HL-60/S4 treated with retinoic acid at 250 ng/mL for 4 days and 3 days (cell line): ENCODE data around the gene ACO1.

Experiments used
- in situ Hi-C: fragments of 300-500 bp; cut with MboI; formaldehyde crosslinking; loops from 2 replicates; pipeline ENCODE4 v1.7.0; 2022; ENCODE audit warnings: low sequenced_read_pairs

ACO1 gene

DNA sequence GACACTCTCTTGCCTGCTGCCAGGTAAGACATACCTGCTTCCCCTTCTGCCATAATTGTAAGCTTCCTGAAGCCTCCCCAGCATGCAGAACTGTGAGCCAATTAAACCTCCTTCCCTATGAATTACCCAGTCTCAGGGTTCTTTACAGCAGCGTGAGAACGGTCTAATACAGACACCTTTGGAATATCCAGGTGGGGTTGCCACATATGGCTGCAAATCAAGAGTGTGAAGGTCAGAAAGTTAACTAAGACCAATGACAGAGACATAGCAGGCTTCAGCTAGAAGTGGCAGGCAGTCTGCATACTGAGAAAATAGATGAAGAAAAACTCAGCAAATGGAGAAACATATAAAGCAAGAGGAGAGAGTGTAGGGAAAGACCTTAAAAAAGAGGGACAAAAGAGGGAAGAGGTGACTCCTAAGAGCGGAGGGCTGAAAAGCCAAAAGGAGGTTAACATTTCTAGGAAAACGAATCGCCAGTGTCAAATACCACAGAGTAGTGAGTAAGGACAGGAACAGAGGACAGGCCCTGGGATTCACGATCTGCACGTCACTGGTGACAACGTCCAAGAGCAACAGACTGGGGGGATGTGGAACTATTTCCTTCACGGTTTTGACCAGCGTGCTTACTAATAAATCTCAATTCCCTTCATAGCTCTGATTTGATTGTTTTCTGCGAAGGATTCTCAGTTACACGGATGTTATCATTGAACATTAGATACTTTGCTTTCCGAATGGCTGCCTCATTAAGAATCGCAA, 1.7 kb upstream of the ACO1 start:
- in situ Hi-C loops, result no loop called here

DNA sequence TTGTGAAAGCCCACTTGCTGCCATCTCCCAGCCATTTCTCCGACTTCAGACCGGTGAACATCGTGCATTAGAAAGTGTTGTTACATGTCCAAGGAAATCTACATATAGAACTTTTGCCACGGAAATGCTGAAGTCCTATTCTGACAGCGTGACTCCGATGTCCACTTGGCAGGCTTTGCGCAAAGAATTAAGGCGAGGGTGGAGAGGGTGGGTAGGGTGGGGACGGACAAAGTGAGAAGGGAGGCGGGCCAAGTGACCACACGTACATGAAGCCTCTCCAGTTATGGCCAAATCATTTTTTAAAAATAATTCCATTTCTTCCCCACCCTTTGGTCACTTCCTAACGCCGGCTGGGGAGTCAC, 460 bp upstream of the ACO1 start:
- in situ Hi-C loops, result no loop called here

DNA sequence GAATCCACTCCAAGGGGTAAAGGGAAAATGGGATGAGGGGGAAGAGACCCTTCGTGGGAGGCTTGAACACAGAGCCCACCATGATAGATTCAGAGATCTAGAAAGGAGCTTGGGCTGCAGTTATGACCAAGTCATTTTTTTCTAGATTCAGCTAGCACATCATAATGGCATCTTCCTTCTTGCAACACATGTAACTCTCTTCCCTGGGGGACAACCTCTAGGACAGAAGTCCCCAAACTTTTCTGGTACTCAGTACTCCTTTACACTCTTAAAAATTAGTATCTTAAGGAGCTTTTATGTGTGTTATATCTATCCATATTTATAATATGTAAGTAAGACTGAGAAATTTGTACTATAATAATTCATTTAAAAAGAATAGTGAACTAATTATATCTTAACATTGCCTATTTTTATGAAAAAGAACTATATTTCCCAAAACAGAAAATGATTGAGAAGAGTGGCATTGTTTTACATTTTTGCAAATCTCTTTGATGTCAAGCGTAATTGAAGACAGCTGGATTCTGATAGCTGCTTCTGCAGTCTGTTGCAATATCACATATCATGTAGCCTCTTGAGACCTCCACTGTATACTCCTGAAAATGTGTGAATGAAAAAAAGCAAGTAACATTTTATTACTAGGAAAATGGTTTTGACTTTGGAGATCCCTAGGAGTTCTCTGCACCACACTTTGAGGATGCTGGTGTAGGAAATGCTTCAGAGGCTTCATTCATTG, 875 bp downstream of the ACO1 start:
- in situ Hi-C loops, result no loop called here

DNA sequence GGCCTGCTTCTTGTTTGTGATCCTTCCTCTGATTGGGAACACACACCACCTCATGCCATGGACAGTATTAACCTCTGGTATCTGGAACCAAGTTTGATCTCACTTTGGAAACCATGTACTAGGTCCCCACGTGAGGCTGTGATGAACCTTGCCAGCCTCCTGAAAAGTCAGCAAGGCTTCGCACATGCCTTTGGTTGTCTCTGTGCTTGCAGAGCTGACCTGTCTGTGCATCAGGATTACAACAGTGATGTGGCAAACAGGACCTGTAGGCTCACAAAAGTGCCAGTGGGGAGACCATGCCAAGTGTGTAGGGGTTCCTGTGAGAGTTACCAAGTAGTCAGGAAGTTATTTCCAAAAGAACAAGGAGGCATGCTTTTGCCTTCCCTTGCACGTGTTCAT, 1.4 kb downstream of the ACO1 start:
- in situ Hi-C loops, result no loop called here

- in situ Hi-C loops, result no loop called here
These were observed 2.8 kb downstream of the ACO1 start for GRCh38 chr9:32387256-32387655.

- in situ Hi-C loops, result no loop called here
These were observed 4.9 kb downstream of the ACO1 start for GRCh38 chr9:32389365-32389764.

- in situ Hi-C loops, result no loop called here
These were observed 9.5 kb downstream of the ACO1 start for GRCh38 chr9:32393911-32394310.

GRCh38 chr9:32394381-32395049, 10.1 kb downstream of the ACO1 start:
- in situ Hi-C loops, result no loop called here

DNA sequence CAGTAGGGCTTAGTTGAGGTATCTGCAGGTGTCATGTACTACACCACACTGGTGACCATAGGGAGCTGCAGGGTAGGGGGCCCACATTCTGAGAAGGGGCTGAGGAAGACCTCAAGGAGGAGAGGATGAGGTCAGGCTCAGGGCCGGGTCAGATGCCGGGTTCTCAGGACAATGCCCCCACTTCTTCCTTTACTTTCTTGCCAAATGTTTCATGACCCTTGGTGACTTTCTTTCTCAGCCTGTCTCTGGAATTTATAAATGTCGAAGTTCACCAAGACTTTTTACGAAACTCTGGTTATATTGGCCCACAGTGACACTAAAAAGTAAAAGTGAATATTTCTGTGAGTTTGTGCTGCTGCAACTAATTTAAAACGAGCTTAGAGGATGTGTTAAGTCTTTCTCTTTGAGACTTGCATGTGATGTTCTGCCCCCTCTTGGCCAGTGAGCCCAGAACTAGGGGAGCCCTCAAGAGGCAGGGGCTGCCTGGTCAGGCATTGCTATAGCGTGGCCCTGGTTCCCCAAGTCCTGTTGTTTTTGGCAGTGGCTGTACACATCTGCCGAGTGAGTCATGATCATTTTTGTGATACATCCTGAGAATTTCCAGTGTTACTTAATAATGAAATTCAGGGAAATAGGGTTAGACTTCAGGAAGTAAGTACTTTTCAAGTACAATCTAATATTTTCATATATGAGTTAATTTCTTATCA, 11.2 kb downstream of the ACO1 start:
- in situ Hi-C loops, result no loop called here

GRCh38 chr9:32398207-32398606, 13.8 kb downstream of the ACO1 start:
- in situ Hi-C loops, result no loop called here

GRCh38 chr9:32399110-32399815, 14.8 kb downstream of the ACO1 start:
- in situ Hi-C loops, result no loop called here

DNA sequence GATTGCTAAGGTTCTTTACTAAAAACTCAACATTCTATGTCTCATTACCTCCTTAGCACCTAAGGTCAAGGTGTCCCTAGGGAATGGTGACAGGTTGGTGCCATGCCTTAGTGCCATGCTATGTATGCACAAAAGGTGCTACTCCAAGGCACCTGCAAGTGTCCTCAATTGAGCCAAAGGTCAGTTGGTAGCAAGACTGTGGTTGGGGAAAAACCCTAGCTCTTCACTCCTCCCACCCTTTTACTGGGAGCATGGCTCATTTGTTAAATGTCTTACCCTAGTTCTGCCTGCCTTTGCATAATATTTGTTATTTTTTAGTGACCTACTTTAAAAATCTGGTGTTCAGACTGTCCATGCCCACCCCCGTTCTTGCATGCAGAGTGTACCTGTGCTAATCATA, 17.0 kb downstream of the ACO1 start:
- in situ Hi-C loops, result loop anchor here (10.0 to 25.0 kb wide), 2 partner anchors 173 to 586 kb away; partner anchors contain the start of gene NDUFB6

GRCh38 chr9:32403567-32404260, 19.3 kb downstream of the ACO1 start:
- in situ Hi-C loops, result loop anchor here (10.0 to 25.0 kb wide), 2 partner anchors 171 to 584 kb away; partner anchors contain the start of gene NDUFB6

GRCh38 chr9:32404402-32404801, 20.0 kb downstream of the ACO1 start:
- in situ Hi-C loops, result loop anchor here (10.0 to 25.0 kb wide), 2 partner anchors 170 to 583 kb away; partner anchors contain the start of gene NDUFB6

DNA sequence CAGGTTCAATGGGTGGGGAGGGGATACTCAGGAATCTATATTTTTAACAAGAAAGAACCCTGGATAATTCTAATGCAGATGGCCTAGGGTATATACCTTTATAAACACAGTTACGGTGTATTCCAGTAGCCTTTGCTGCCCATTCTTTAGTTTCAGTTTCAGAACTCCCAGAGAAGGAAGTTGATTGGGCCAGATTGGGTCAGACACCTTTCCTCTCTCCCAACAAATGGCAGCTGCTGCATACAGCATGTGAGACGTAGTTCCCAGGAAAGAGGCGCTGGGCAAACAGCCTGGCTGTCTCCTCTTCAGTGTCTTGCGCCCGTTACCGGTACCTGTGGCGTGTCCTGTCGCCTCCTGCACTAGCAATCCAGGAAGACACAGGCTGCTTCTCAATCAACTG, 20.4 kb downstream of the ACO1 start:
- in situ Hi-C loops, result loop anchor here (10.0 to 25.0 kb wide), 2 partner anchors 170 to 582 kb away; partner anchors contain the start of gene NDUFB6

DNA sequence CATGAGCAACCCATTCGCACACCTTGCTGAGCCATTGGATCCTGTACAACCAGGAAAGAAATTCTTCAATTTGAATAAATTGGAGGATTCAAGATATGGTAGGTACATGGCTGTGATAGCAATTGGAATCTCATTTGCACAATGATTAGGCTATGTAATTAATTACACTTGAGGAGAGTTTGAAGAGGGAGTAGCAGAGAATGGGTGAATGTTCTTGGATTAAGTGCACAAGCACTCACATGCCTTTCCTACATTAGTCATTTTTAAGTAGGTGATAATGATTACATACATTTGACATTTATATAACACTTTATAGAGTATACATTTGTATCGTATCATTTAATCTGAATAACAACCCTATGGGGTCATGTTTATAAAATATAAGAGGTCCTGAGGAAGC, 21.1 kb downstream of the ACO1 start:
- in situ Hi-C loops, result loop anchor here (10.0 to 25.0 kb wide), 2 partner anchors 169 to 582 kb away; partner anchors contain the start of gene NDUFB6

- in situ Hi-C loops, result loop anchor here (10.0 to 25.0 kb wide), 2 partner anchors 169 to 581 kb away; partner anchors contain the start of gene NDUFB6
These were observed 21.6 kb downstream of the ACO1 start for GRCh38 chr9:32406046-32406445.

DNA sequence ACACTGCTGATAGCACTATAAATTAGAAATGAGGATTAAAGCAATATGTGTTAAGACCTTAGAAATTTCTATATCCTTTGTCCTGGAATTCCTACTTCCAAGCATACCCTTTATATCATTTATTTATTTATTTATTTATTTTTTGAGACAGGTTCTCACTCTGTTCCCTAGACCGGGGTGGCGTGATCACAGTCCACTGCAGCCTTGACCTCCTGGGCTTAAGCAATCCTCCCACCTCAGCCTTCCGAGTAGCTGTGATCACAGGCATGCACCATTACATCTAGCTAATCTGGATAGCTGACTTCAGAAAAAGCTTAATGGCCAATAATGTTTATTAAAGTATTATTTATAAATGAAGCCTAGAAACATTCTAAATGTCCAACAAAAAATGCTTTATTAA, 27.3 kb downstream of the ACO1 start:
- in situ Hi-C loops, result loop anchor here (25.0 kb wide), 1 partner anchor 576 kb away; no protein-coding TSS in a partner anchor

DNA sequence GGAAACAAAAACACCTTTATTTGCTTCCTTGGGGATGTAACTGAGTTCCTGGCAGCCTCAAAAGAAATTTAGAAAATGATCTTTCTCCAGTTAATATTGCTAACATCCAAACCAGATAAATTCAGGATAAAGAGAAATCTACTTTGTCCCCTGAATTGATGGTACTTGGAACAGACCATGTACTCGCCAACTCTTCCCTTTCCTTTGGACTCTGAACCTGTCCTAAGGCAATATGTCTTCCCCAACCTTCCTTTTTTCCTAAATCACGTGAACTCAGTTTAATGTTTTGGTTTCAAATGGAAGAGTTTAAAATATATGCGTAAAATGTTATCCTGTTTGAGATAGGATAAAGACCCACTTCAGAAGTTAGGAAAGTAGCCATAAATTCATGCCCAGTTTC, 28.0 kb downstream of the ACO1 start:
- in situ Hi-C loops, result loop anchor here (25.0 kb wide), 1 partner anchor 575 kb away; no protein-coding TSS in a partner anchor
